ENCODE data around the gene PNPLA1.

Gene PNPLA1

DNA sequence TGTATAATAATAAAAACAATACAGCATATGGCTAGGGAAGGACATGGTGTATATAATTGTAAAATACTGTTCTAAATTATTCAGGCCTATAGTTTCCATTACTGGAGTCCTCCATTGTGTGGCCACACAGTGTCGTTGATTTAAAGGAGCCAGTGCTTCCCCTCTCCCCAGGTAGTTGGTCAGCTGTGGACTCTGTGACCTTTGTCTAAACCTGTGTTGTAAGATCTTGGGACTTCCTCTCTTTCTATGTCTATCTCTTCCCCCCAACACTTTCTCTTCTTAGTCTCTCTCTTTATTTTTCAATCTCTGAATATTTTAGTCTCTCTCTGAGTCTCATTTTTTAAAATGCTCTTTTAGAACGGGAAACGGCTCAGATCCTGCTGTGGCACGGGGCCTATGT, 37.7 kb upstream of the PNPLA1 start:
- no peak for TF ChIP-seq FOXM1 (IDR thresholded peaks at IDR 0.05; ENCODE audit: borderline replicate concordance)
- TF ChIP-seq SUZ12 (IDR thresholded peaks at IDR 0.05) = no peak
- no peak for TF ChIP-seq HDGF (IDR thresholded peaks at IDR 0.05; ENCODE audit: borderline replicate concordance)
- TF ChIP-seq NFRKB (IDR thresholded peaks at IDR 0.05) = no peak
- TF ChIP-seq CTBP1 (IDR thresholded peaks at IDR 0.05; ENCODE audit: borderline replicate concordance) = no peak
- no peak for TF ChIP-seq FOXK2 (IDR thresholded peaks at IDR 0.05)
- no peak for TF ChIP-seq ARNT (IDR thresholded peaks at IDR 0.05)
- TF ChIP-seq L3MBTL2 (conservative IDR thresholded peaks at IDR 0.05) = no peak
- TF ChIP-seq LEF1 (IDR thresholded peaks at IDR 0.05; ENCODE audit: borderline replicate concordance) = no peak
- TF ChIP-seq, protein P1, sequence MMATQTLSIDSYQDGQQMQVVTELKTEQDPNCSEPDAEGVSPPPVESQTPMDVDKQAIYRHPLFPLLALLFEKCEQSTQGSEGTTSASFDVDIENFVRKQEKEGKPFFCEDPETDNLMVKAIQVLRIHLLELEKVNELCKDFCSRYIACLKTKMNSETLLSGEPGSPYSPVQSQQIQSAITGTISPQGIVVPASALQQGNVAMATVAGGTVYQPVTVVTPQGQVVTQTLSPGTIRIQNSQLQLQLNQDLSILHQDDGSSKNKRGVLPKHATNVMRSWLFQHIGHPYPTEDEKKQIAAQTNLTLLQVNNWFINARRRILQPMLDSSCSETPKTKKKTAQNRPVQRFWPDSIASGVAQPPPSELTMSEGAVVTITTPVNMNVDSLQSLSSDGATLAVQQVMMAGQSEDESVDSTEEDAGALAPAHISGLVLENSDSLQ (IDR thresholded peaks at IDR 0.05) = no peak
- no peak for TF ChIP-seq SP1 (IDR thresholded peaks at IDR 0.05)
- no peak for TF ChIP-seq ZNF384 (IDR thresholded peaks at IDR 0.05)
- no peak for TF ChIP-seq TARDBP (IDR thresholded peaks at IDR 0.05)
- no peak for TF ChIP-seq BHLHE40 (IDR thresholded peaks at IDR 0.05; ENCODE audit: borderline replicate concordance)
- ChIA-PET POLR2A (no interaction called here), CTCF (no interaction called here)
- no peak for DNase-seq (ENCODE audit: extremely low spot score)

DNA sequence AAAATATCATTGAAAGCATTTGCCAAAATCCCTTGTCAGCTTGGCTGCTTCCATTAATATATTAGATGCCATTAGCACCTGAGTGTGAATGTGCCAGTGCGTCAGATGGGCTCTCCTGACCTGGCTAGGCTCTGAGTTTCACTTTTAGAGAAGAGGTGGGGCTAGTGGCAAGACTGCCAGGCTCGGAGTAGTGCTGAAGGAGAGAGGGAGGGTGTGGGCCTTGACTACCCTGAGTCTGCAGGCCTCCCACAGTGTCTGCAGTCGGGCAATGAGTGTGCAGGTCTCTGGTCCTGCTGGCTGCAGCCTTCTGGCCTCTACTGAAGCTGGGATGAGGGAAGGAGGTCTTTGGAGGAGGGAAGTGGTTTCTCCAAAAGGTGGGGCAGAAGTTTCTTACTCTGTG, 34.6 kb upstream of the PNPLA1 start:
- CTCF ChIA-PET = no interaction called here
- no peak for DNase-seq (ENCODE audit: extremely low spot score)
- POLR2A ChIA-PET = no interaction called here
- TF ChIP-seq LEF1 (IDR thresholded peaks at IDR 0.05; ENCODE audit: borderline replicate concordance) = no peak
- no peak for TF ChIP-seq BHLHE40 (IDR thresholded peaks at IDR 0.05; ENCODE audit: borderline replicate concordance)
- TF ChIP-seq FOXA1 (IDR thresholded peaks at IDR 0.05) = no peak
- TF ChIP-seq, protein P1 (IDR thresholded peaks at IDR 0.05) = no peak
- TF ChIP-seq L3MBTL2 (conservative IDR thresholded peaks at IDR 0.05) = no peak
- TF ChIP-seq FOXM1 (IDR thresholded peaks at IDR 0.05; ENCODE audit: borderline replicate concordance) = no peak
- no peak for TF ChIP-seq ARNT (IDR thresholded peaks at IDR 0.05)
- no peak for TF ChIP-seq FOXK2 (IDR thresholded peaks at IDR 0.05)
- TF ChIP-seq HDGF (IDR thresholded peaks at IDR 0.05; ENCODE audit: borderline replicate concordance) = no peak
- no peak for TF ChIP-seq NFRKB (IDR thresholded peaks at IDR 0.05)
- TF ChIP-seq CTBP1 (IDR thresholded peaks at IDR 0.05; ENCODE audit: borderline replicate concordance) = no peak
- no peak for TF ChIP-seq ELF4 (IDR thresholded peaks at IDR 0.05)
- TF ChIP-seq TARDBP (IDR thresholded peaks at IDR 0.05) = no peak

DNA sequence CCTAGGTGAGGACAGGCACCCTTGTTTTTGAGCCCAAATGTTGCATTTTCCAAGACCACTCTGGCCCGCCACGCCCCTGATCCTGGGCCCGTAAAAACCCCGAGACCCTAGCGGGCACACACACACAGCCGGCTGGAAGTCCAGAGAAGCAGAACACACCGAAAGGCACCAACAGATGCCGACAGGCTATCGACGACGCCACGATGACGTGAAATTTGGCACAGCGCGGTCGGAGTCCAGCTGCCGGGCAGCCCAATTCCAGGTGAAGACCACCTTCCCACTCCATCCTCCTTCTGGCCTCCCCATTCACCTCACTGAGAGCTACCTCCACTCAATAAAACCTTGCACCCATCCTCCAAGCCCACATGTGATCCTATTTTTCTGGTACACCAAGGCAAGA, 34.0 kb upstream of the PNPLA1 start:
- CTCF ChIA-PET = no interaction called here
- TF ChIP-seq, protein P1 (IDR thresholded peaks at IDR 0.05) = no peak
- TF ChIP-seq FOXM1 (IDR thresholded peaks at IDR 0.05; ENCODE audit: borderline replicate concordance) (no peak), HDGF (IDR thresholded peaks at IDR 0.05; ENCODE audit: borderline replicate concordance) (no peak), FOXK2 (IDR thresholded peaks at IDR 0.05) (no peak), BHLHE40 (IDR thresholded peaks at IDR 0.05; ENCODE audit: borderline replicate concordance) (no peak), ZNF384 (IDR thresholded peaks at IDR 0.05) (no peak), ARNT (IDR thresholded peaks at IDR 0.05) (no peak), ELF4 (IDR thresholded peaks at IDR 0.05) (no peak), TARDBP (IDR thresholded peaks at IDR 0.05) (no peak), FOXA1 (IDR thresholded peaks at IDR 0.05) (no peak), SP1 (IDR thresholded peaks at IDR 0.05) (no peak), SUZ12 (IDR thresholded peaks at IDR 0.05) (no peak), L3MBTL2 (conservative IDR thresholded peaks at IDR 0.05) (no peak), CTBP1 (IDR thresholded peaks at IDR 0.05; ENCODE audit: borderline replicate concordance) (no peak), LEF1 (IDR thresholded peaks at IDR 0.05; ENCODE audit: borderline replicate concordance) (no peak), NFRKB (IDR thresholded peaks at IDR 0.05) (no peak)
- POLR2A ChIA-PET = no interaction called here

DNA sequence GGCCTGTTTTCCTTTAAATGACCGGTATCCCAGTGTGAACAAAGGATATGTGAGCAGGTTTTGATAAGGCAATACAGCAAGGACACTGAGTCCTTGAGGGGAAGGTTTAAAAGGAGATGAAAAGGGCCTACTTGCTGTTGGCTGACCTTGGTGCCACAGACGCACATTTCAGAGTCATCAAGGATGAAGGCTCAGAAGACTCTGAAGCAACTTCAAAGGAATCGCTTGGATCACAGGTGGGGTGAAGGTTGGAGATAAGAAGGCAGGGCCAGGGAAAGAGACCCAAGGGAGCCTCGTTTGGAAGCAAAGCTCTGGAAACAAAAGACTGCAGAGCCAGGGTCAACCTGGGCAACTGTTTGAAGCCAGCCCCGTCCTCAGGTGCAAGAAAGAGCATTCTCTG, 30.1 kb upstream of the PNPLA1 start:
- ChIA-PET CTCF (no interaction called here), POLR2A (no interaction called here)

More for the DNA sequence above, 34.0 kb upstream of the PNPLA1 start:
- DNase-seq (ENCODE audit: extremely low spot score) = no peak

DNA sequence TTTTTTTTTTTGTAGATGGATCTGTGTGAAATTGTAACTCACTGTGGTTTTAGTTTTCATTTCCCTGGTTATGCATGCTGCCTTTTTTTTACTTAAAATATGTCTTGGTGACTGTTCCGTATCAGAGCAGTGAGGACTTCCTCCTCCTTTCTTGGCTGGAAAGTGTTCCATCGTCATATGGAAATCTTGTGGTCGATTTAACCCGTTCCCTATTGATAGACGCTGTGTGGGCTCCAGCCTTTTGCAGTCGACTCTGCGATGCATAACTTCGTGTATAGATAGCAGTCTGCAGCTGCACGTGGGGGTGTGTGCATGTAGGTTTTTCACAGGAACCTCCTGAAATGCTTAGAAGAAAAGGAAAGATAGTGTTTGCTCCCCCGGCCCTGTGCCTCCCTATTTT, 28.1 kb upstream of the PNPLA1 start:
- no peak for DNase-seq (ENCODE audit: extremely low spot score)
- TF ChIP-seq CTBP1 (IDR thresholded peaks at IDR 0.05; ENCODE audit: borderline replicate concordance) = no peak
- no peak for TF ChIP-seq HDGF (IDR thresholded peaks at IDR 0.05; ENCODE audit: borderline replicate concordance)
- no peak for TF ChIP-seq SP1 (IDR thresholded peaks at IDR 0.05)
- no peak for TF ChIP-seq FOXA1 (IDR thresholded peaks at IDR 0.05)
- TF ChIP-seq ARNT (IDR thresholded peaks at IDR 0.05) = no peak
- TF ChIP-seq BHLHE40 (IDR thresholded peaks at IDR 0.05; ENCODE audit: borderline replicate concordance) = no peak
- TF ChIP-seq SUZ12 (IDR thresholded peaks at IDR 0.05) = no peak
- CTCF ChIA-PET = no interaction called here
- POLR2A ChIA-PET = no interaction called here

More for the DNA sequence above, 30.1 kb upstream of the PNPLA1 start:
- no peak for TF ChIP-seq SP1 (IDR thresholded peaks at IDR 0.05)
- no peak for TF ChIP-seq ZNF384 (IDR thresholded peaks at IDR 0.05)
- TF ChIP-seq L3MBTL2 (conservative IDR thresholded peaks at IDR 0.05) = no peak
- no peak for TF ChIP-seq ELF4 (IDR thresholded peaks at IDR 0.05)
- no peak for TF ChIP-seq SUZ12 (IDR thresholded peaks at IDR 0.05)
- TF ChIP-seq FOXA1 (IDR thresholded peaks at IDR 0.05) = no peak
- TF ChIP-seq CTBP1 (IDR thresholded peaks at IDR 0.05; ENCODE audit: borderline replicate concordance) = no peak
- TF ChIP-seq, protein P1 (IDR thresholded peaks at IDR 0.05) = no peak
- TF ChIP-seq HDGF (IDR thresholded peaks at IDR 0.05; ENCODE audit: borderline replicate concordance) = no peak
- TF ChIP-seq ARNT (IDR thresholded peaks at IDR 0.05) = no peak
- TF ChIP-seq LEF1 (IDR thresholded peaks at IDR 0.05; ENCODE audit: borderline replicate concordance) = no peak
- no peak for TF ChIP-seq FOXK2 (IDR thresholded peaks at IDR 0.05)
- no peak for TF ChIP-seq TARDBP (IDR thresholded peaks at IDR 0.05)
- TF ChIP-seq FOXM1 (IDR thresholded peaks at IDR 0.05; ENCODE audit: borderline replicate concordance) = no peak
- TF ChIP-seq NFRKB (IDR thresholded peaks at IDR 0.05) = no peak
- no peak for TF ChIP-seq BHLHE40 (IDR thresholded peaks at IDR 0.05; ENCODE audit: borderline replicate concordance)
- DNase-seq (ENCODE audit: extremely low spot score) = no peak
